Heart left ventricle (tissue), 16 donors: ENCODE data around the gene BRPF1. TPM values are rescaled to one million over a fixed set of nuclear protein-coding genes. Genes with fewer than 3 reads are reported as not detected.

Source experiments
- ATAC-seq, 4 donors: fragments of 200-7000 bp; cut with Tn5 transposase; one replicate each; pipeline ENCODE4 v1.9.1; 2020 to 2022; ENCODE audit warnings: moderate library complexity in 4 of 4, mild to moderate bottlenecking in 3 of 4, moderate number of reproducible peaks in 1 of 4
- DNase-seq, 5 donors: peaks; one replicate each; pipeline ENCODE4 v3.0.0-alpha.2; 2020
- H3K27ac ChIP-seq, 12 donors: fragments of 200-600 bp; sonication (generic) in 4 of 12; one replicate each; pipeline versions ENCODE4 v1.5.0 to v1.8.0; 2016 to 2022; ENCODE audit warnings: mild to moderate bottlenecking in 2 of 12
- H3K27me3 ChIP-seq, 9 donors: fragments of 200-600 bp; sonication (generic) in 2 of 9; one replicate each; pipeline versions ENCODE4 v1.5.1 to v1.8.0; 2016 to 2022; ENCODE audit warnings: mild to moderate bottlenecking in 3 of 9
- H3K36me3 ChIP-seq, 9 donors: fragments of 200-600 bp; sonication (generic) in 2 of 9; one replicate each; pipeline versions ENCODE4 v1.5.0 to v1.8.0; 2018 to 2022; ENCODE audit warnings: mild to moderate bottlenecking in 2 of 9
- H3K4me1 ChIP-seq, 12 donors: fragments of 200-600 bp; sonication (generic) in 4 of 12; one replicate each; pipeline versions ENCODE4 v1.5.0 to v1.8.0; 2016 to 2022; ENCODE audit warnings: mild to moderate bottlenecking in 3 of 12
- H3K4me3 ChIP-seq, 12 donors: fragments of 200-600 bp; sonication (generic) in 4 of 12; one replicate each; pipeline versions ENCODE4 v1.5.0 to v1.8.0; 2017 to 2022; ENCODE audit warnings: mild to moderate bottlenecking in 9 of 12, moderate library complexity in 4 of 12
- H3K9me3 ChIP-seq, 12 donors: fragments of 200-600 bp; sonication (generic) in 4 of 12; one replicate each; pipeline versions ENCODE4 v1.5.0 to v1.8.0; 2016 to 2022; ENCODE audit warnings: mild to moderate bottlenecking in 1 of 12
- CTCF ChIP-seq, 12 donors: fragments of 200-600 bp; sonication (generic) in 4 of 12; IDR thresholded peaks; one replicate each; pipeline versions ENCODE4 v1.5.0 to v1.8.0; 2018 to 2022; ENCODE audit warnings: antibody characterized with exemption in 12 of 12, mild to moderate bottlenecking in 5 of 12
- POLR2A ChIP-seq, 2 donors: fragments of 450-650 bp; IDR thresholded peaks; one replicate each; pipeline ENCODE4 v1.6.1; 2017; ENCODE audit warnings: antibody characterized with exemption in 2 of 2, mild to moderate bottlenecking in 2 of 2, moderate library complexity in 2 of 2
- WGBS, 4 donors: extraction: QIAGEN DNeasy Blood & Tissue Kit in 2 of 4; methylation state at CpG; one replicate each; pipeline versions ENCODE4 v1.1.5 to v1.1.7; 2013 to 2018; 5-methylcytosine and 5-hydroxymethylcytosine counted together
- intact Hi-C, 10 donors: fragments of 100-400 bp; cut with DNase I; formaldehyde crosslinking; loops; one replicate each; pipeline versions ENCODE4 v1.11.1 to v1.14.2; 2022
- polyA plus RNA-seq, 2 donors: library from polyadenylated mRNA; stranded (reverse); fragments of 200-250 nt; gene quantifications; one replicate each; pipeline ENCODE4 v1.2.3, GENCODE V29; 2013
- total RNA-seq, 9 donors: library from RNA; depleted of rRNA in 2 of 9; stranded (reverse); fragments of >200 nt in 2 of 9; fragmentation: NEBNext Ultra II Directional in 3 of 9; extraction: Animal tissue kit (Norgen Biotek cat#: 25700) in 3 of 9; gene quantifications; one replicate each; pipeline versions ENCODE4 v1.1.0 to v1.2.4, GENCODE V29; 2016 to 2023
- donor health status: ischemic (EF 13 %, LVEDD 7.1; RV severe dilation, severe dysfunction).
- donor health status: healthy with polysubstance abuse.
- donor health status: DM: no; HTN: yes; CAD: no.
- donor health status: DM: no; HTN: no; CAD: no.
- donor health status: ischemic (EF 25% LVEDD 6.9; RV normal size, moderate dysfunction).
- donor health status: ischemic (EF 25% LVEDD 5.7; RV mildly dilated, moderate dysfunction).
- donor health status: healthy.
- donor health status: DM: yes; HTN: yes; CAD: no.
- donor health status: ischemic (EF 35%, LVEDD 5.7; RV mildly dilated, moderate dysfunction).
- donor health status: nonischemic (EF 11% LVEDD 7.7; RV severe dilation, severe dysfunction).
- donor health status: DM: yes; HTN: yes; CAD: no.
- donor health status: PGD.
- donor health status: ischemic (EF 29% LVEDD 5.4; RV normal size, mild dysfunction).
- donor health status: nonischemic (EF 23%, LVEDD 6.1; RV moderate dilation, normal function).

The BRPF1 gene
- total and polyA plus RNA-seq, 11 donors: 5.5 to 17.8 (median 10.6) TPM

DNA sequence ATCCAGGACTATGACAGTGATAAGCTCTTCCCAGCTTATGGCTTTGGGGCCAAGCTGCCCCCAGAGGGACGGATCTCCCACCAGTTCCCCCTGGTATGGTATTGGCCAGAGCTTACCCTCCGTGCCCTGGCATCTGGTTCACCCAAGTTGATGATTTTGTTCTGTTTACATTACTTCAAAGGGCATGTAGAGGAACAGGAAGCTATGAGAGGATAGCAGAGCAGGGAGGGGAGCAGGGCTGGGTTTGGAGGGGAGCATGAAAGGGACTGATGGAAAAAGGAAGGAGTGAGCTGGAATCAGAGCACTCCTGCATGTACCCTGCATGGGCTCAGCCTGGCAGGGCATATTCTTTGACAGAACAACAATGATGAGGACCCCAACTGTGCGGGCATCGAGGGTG, 13.4 kb upstream of the BRPF1 start:
- Histone ChIP-seq H3K27ac (no peak overlapping the region), H3K4me3 (no peak overlapping the region), H3K36me3 (no peaks in the 10 kb centered on the region), H3K9me3 (no peaks in the 10 kb centered on the region), H3K27me3 (no peaks in the 10 kb centered on the region), H3K4me1 (peaks cover 0 to 21% (median 0%) of the 10 kb centered on the region in 12 donors)
- intact Hi-C loops: loop anchor here in 1 of 10 donors (10.0 kb wide), 2 partner anchors 227 to 317 kb away; no protein-coding TSS in a partner anchor
- no peak for DNase-seq
- ATAC-seq: no peak
- TF ChIP-seq CTCF (IDR thresholded peaks at IDR 0.05): no peak
- no peak for TF ChIP-seq POLR2A (IDR thresholded peaks at IDR 0.05)
- 67 to 74% (median 68%) methylated on average over 4 of the region's 4 CpGs for WGBS, 4 donors

DNA sequence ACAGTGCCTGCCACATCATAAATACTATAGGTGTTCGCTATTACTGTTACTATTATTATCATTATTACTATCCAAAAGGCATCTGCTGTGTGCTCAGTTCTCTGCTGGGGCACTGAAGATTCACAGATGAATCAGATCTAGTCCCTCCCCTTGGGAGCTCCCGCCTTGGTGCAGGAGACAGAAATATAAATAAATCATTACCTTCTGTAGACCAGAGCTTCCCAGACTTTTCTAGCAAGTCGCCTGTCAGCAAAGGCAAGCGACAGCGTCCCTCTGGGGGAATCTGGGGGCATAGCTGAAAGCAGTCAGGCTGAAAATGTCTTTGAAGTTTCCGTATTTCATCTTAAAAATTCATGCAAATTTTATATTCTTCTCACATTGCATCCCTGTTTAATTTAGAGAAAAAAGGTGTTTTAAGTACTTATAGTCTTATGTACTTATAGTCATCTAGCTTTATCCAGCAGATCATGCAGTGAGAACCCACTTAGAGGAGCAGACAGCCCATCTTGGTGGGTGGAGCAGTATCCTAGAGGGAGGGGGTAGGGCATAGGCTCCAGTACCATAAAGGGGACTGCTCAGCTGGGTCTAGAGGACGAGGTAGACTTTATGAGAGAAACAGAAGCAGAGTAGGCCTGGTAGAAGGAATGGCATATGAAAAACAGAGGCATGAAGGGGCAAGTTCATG, 10.4 kb upstream of the BRPF1 start:
- Histone ChIP-seq H3K4me1 (peaks cover 0 to 9% (median 0%) of the 10 kb centered on the region in 12 donors), H3K27ac (no peak overlapping the region), H3K27me3 (no peaks in the 10 kb centered on the region), H3K4me3 (no peak overlapping the region), H3K36me3 (no peaks in the 10 kb centered on the region), H3K9me3 (no peaks in the 10 kb centered on the region)
- TF ChIP-seq POLR2A (IDR thresholded peaks at IDR 0.05): no peak
- intact Hi-C loops: loop anchor here in 1 of 10 donors (10.0 kb wide), 1 partner anchor 216 kb away; no protein-coding TSS in a partner anchor
- no peak for DNase-seq
- WGBS, 4 donors: 43 to 51% (median 48%) methylated on average over 7 of the region's 7 CpGs
- ATAC-seq: no peak

DNA sequence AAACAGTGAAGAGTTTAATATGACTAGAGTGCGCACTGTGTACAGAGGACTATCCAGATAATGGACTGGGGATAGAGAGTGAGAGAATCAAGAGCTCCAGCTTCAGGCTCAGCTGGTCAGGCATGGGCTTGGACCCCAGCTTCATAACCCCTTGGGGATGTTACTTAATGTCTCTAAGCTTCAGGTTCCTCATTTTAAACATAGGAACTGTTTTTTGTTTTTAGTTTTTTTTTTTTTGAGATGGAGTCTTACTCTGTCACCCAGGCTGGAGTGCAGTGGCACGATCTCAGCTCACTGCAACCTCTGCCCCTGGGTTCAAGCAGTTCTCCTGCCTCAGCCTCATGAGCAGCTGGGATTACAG, 9.9 kb upstream of the BRPF1 start:
- intact Hi-C loops: loop anchor here in 1 of 10 donors (10.0 kb wide), 1 partner anchor 217 kb away; no protein-coding TSS in a partner anchor
- TF ChIP-seq POLR2A (IDR thresholded peaks at IDR 0.05) (no peak), CTCF (IDR thresholded peaks at IDR 0.05) (no peak)
- DNase-seq (no peak), ATAC-seq (no peak)
- Histone ChIP-seq H3K9me3 (no peaks in the 10 kb centered on the region), H3K36me3 (no peaks in the 10 kb centered on the region), H3K27ac (no peak overlapping the region), H3K4me3 (no peak overlapping the region), H3K4me1 (peaks cover 0 to 4% (median 0%) of the 10 kb centered on the region in 12 donors), H3K27me3 (no peaks in the 10 kb centered on the region)
- 85 to 90% (median 89%) methylated on average over 2 of the region's 2 CpGs for WGBS, 4 donors

GRCh38 chr3:9725775-9726515, 5.6 kb upstream of the BRPF1 start:
- H3K4me3 ChIP-seq: no peak overlapping the region
- H3K27me3 ChIP-seq: no peaks in the 10 kb centered on the region
- TF ChIP-seq CTCF (IDR thresholded peaks at IDR 0.05): no peak
- TF ChIP-seq POLR2A (IDR thresholded peaks at IDR 0.05): no peak
- ATAC-seq: no peak
- H3K27ac ChIP-seq: no peak overlapping the region
- intact Hi-C loops: loop anchor here in 1 of 10 donors (10.0 kb wide), 1 partner anchor 221 kb away; no protein-coding TSS in a partner anchor
- DNase-seq: no peak
- H3K36me3 ChIP-seq: no peaks in the 10 kb centered on the region
- WGBS, 4 donors: 80 to 93% (median 83%) methylated on average over 4 of the region's 4 CpGs
- peaks cover 0 to 17% (median 2%) of the 10 kb centered on the region in 12 donors for H3K4me1 ChIP-seq
- no peaks in the 10 kb centered on the region for H3K9me3 ChIP-seq
